ENCODE results near the gene ATRNL1.

ATRNL1 gene

GRCh38 chr10:115049318-115049717, 43.8 kb upstream of the ATRNL1 start:
- DNase-seq (ENCODE audit: low spot score), result no peak
- TF ChIP-seq CTCF (IDR thresholded peaks at IDR 0.05; ENCODE audit: extremely low read depth, missing control alignments), result no peak

- no peak for TF ChIP-seq CTCF (IDR thresholded peaks at IDR 0.05; ENCODE audit: extremely low read depth, missing control alignments)
- DNase-seq (ENCODE audit: low spot score), result no peak
These were observed 43.2 kb upstream of the ATRNL1 start for GRCh38 chr10:115049960-115050359.

- no peak for DNase-seq (ENCODE audit: low spot score)
These were observed 42.7 kb upstream of the ATRNL1 start for GRCh38 chr10:115050375-115051010.

GRCh38 chr10:115051216-115051615, 41.9 kb upstream of the ATRNL1 start:
- no peak for DNase-seq (ENCODE audit: low spot score)
- TF ChIP-seq CTCF (IDR thresholded peaks at IDR 0.05; ENCODE audit: extremely low read depth, missing control alignments), result no peak

More at GRCh38 chr10:115050375-115051010, 42.7 kb upstream of the ATRNL1 start:
- no peak for TF ChIP-seq CTCF (IDR thresholded peaks at IDR 0.05; ENCODE audit: extremely low read depth, missing control alignments)

- DNase-seq (ENCODE audit: low spot score), result no peak
- TF ChIP-seq CTCF (IDR thresholded peaks at IDR 0.05; ENCODE audit: extremely low read depth, missing control alignments), result no peak
These were observed 40.9 kb upstream of the ATRNL1 start for GRCh38 chr10:115052226-115052625.

GRCh38 chr10:115052728-115053127, 40.4 kb upstream of the ATRNL1 start:
- TF ChIP-seq CTCF (IDR thresholded peaks at IDR 0.05; ENCODE audit: extremely low read depth, missing control alignments), result no peak
- DNase-seq (ENCODE audit: low spot score), result no peak

- no peak for TF ChIP-seq CTCF (IDR thresholded peaks at IDR 0.05; ENCODE audit: extremely low read depth, missing control alignments)
- DNase-seq (ENCODE audit: low spot score), result no peak
These were observed 37.0 kb upstream of the ATRNL1 start for GRCh38 chr10:115056186-115056585.
